K562 (cell line): ENCODE data around the gene FGF14. TPM values are rescaled to one million over a fixed set of nuclear protein-coding genes. Genes with fewer than 3 reads are reported as not detected.

Experiments used
- ATAC-seq: fragments of 200-7000 bp; cut with Tn5 transposase; 3 replicates; pipeline ENCODE4 v1.9.1; 2020; ENCODE audit warnings: moderate library complexity
- BruUV-seq: library from RNA; stranded (reverse); fragments of 400-500 nt; replicated peaks from 2 replicates; lab custom pipeline; 2021; lab: Mats Ljungman, UMichigan
- CTCF ChIA-PET: fragments of 300-600 bp; formaldehyde crosslinking; extraction: SDS; loops from one replicate; lab custom pipeline; 2021; ENCODE audit warnings: low intra/inter-chr PET ratio; lab: Yijun Ruan, JAX
- POLR2A ChIA-PET: fragments of 300-600, 350-650 bp; sonication (Branson Sonifier 250); formaldehyde crosslinking; extraction: SDS; loops from one replicate; lab custom pipeline; 2021; ENCODE audit warnings: antibody characterized with exemption, inconsistent platforms; lab: Yijun Ruan, JAX
- DNase-seq, 4 experiments: peaks; one replicate each; pipeline versions ENCODE4 v3.0.0 to v3.0.0-alpha.2; 2011 to 2018; ENCODE audit warnings: low spot score in 3 of 4, mixed read lengths in 3 of 4; ENCODE audit errors: extremely low read depth in 1 of 4
- FAIRE-seq: peaks from 2 replicates; lab custom pipeline; 2011; peaks lifted over from hg19 to GRCh38; lab: Jason Lieb, UNC
- H2AFZ ChIP-seq: 2 replicates; pipeline ENCODE4 v1.6.0; 2011; ENCODE audit warnings: low read depth, low read length, control low read depth, inconsistent platforms
- H3K27ac ChIP-seq: fragments of 200-600 bp; 3 replicates; pipeline ENCODE4 v1.8.0; 2011; ENCODE audit warnings: low read depth, mild to moderate bottlenecking, control low read depth, inconsistent platforms, low read length, moderate library complexity, mixed read lengths; ENCODE audit errors: extremely low read depth
- H3K27me3 ChIP-seq, 2 experiments: fragments of 300-600 bp in 1 of 2; 2 replicates in 1 of 2; 3 replicates in 1 of 2; pipeline versions ENCODE4 v1.6.0 to v1.8.0; 2011; ENCODE audit warnings: inconsistent platforms in 2 of 2, low read length in 2 of 2, mild to moderate bottlenecking in 1 of 2, mixed read lengths in 1 of 2, moderate library complexity in 1 of 2; ENCODE audit not compliant: control insufficient read depth in 2 of 2, insufficient read depth in 2 of 2
- H3K36me3 ChIP-seq: fragments of 300-600 bp; 3 replicates; pipeline ENCODE4 v1.8.0; 2011; ENCODE audit warnings: mild to moderate bottlenecking, low read length, inconsistent platforms; ENCODE audit not compliant: control insufficient read depth, insufficient read depth
- H3K4me1 ChIP-seq, 2 experiments: fragments of 200-600 bp in 1 of 2; replicated peaks in 1 of 2; 2 replicates in 1 of 2; 3 replicates in 1 of 2; pipeline versions ENCODE4 v1.5.1 to v1.8.0; 2011; ENCODE audit warnings: inconsistent platforms in 2 of 2, low read length in 2 of 2, mild to moderate bottlenecking in 1 of 2, mixed read lengths in 1 of 2, moderate library complexity in 1 of 2; ENCODE audit not compliant: control insufficient read depth in 2 of 2, insufficient read depth in 2 of 2
- H3K4me2 ChIP-seq: 2 replicates; pipeline ENCODE4 v1.6.1; 2011; ENCODE audit warnings: low read length, control low read depth, inconsistent platforms, mixed read lengths; ENCODE audit not compliant: insufficient read depth
- H3K4me3 ChIP-seq: fragments of 200-600 bp; sonication (generic), shearing (Covaris generic); 2 replicates; pipeline ENCODE4 v1.5.1; 2016; ENCODE audit warnings: control low read depth, inconsistent platforms
- H3K79me2 ChIP-seq: fragments of 200-600 bp; 3 replicates; pipeline ENCODE4 v1.8.0; 2011; ENCODE audit warnings: low read length, inconsistent platforms; ENCODE audit not compliant: control insufficient read depth, insufficient read depth
- H3K9ac ChIP-seq, 2 experiments: 2 replicates each; pipeline versions ENCODE4 v1.6.0 to v1.6.1; 2011; ENCODE audit warnings: low read depth in 2 of 2, low read length in 2 of 2, control low read depth in 1 of 2, inconsistent platforms in 1 of 2, mild to moderate bottlenecking in 1 of 2, mixed read lengths in 1 of 2; ENCODE audit not compliant: insufficient read depth in 1 of 2
- H3K9me1 ChIP-seq: one replicate; pipeline ENCODE4 v1.6.0; 2011; ENCODE audit warnings: inconsistent platforms, mild to moderate bottlenecking, low read length, moderate library complexity; ENCODE audit not compliant: control insufficient read depth, insufficient read depth
- H3K9me3 ChIP-seq: replicated peaks from 2 replicates; pipeline ENCODE4 v1.5.1; 2011; ENCODE audit warnings: low read depth, low read length, inconsistent platforms; ENCODE audit not compliant: control insufficient read depth, insufficient read depth
- H4K20me1 ChIP-seq: replicated peaks from 2 replicates; pipeline ENCODE4 v1.6.1; 2011; ENCODE audit warnings: low read length, inconsistent platforms, mixed read lengths; ENCODE audit not compliant: control insufficient read depth, insufficient read depth
- ARHGAP35 ChIP-seq: fragments of 450-650 bp; IDR thresholded peaks from 2 replicates; pipeline ENCODE4 v1.6.1; 2018; ENCODE audit not compliant: partially characterized antibody
- CBX5 ChIP-seq: IDR thresholded peaks from 2 replicates; pipeline ENCODE4 v1.6.1; 2014; ENCODE audit warnings: low read depth, borderline replicate concordance
- CLOCK ChIP-seq: fragments of 250-450 bp; sonication (Bioruptor Pico); IDR thresholded peaks from 2 replicates; pipeline ENCODE4 v1.4.0; 2020; ENCODE audit warnings: mild to moderate bottlenecking, moderate library complexity, borderline replicate concordance
- COPS2 ChIP-seq: fragments of 450-650 bp; conservative IDR thresholded peaks from 2 replicates; pipeline ENCODE4 v1.6.1; 2016; ENCODE audit warnings: mild to moderate bottlenecking, moderate library complexity
- DNMT1 ChIP-seq: fragments of 450-650 bp; IDR thresholded peaks from 2 replicates; pipeline ENCODE4 v1.6.1; 2016; ENCODE audit warnings: antibody characterized with exemption, mild to moderate bottlenecking
- EHMT2 ChIP-seq: fragments of 450-650 bp; IDR thresholded peaks from 2 replicates; pipeline ENCODE4 v1.6.1; 2018; ENCODE audit warnings: antibody characterized with exemption
- ESRRB ChIP-seq: fragments of 250-450 bp; sonication (Bioruptor Pico); IDR thresholded peaks from 2 replicates; pipeline ENCODE4 v1.5.0; 2020; ENCODE audit warnings: mild to moderate bottlenecking, moderate library complexity, borderline replicate concordance
- GABPB1 ChIP-seq: sonication (generic); formaldehyde crosslinking; IDR thresholded peaks from 2 replicates; pipeline ENCODE4 v1.8.0; 2022; ENCODE audit warnings: mild to moderate bottlenecking, missing genetic modification reagents
- GTF2F1 ChIP-seq: IDR thresholded peaks from 2 replicates; pipeline ENCODE4 v1.6.1; 2011; ENCODE audit warnings: low read depth, low read length, improper control_type of control experiment
- KLF13 ChIP-seq: fragments of 450-650 bp; IDR thresholded peaks from 2 replicates; pipeline ENCODE4 v1.6.1; 2016; ENCODE audit warnings: missing genetic modification characterization, low read depth, mild to moderate bottlenecking, missing compliant biosample characterization, moderate library complexity, borderline replicate concordance
- RBFOX2 ChIP-seq: fragments of 200-400 bp; formaldehyde crosslinking; IDR thresholded peaks from 2 replicates; pipeline ENCODE4 v1.6.1; 2017; ENCODE audit warnings: low read depth, mild to moderate bottlenecking, low read length, moderate library complexity
- RFX7 ChIP-seq: fragments of 250-450 bp; sonication (Bioruptor Pico); IDR thresholded peaks from 2 replicates; pipeline ENCODE4 v1.5.1; 2021; ENCODE audit warnings: mild to moderate bottlenecking
- SAFB2 ChIP-seq: fragments of 200-400 bp; formaldehyde crosslinking; IDR thresholded peaks from 2 replicates; pipeline ENCODE4 v1.6.1; 2018; ENCODE audit warnings: borderline replicate concordance, low read length, low read depth, moderate library complexity; ENCODE audit not compliant: severe bottlenecking
- SNIP1 ChIP-seq: fragments of 450-650 bp; IDR thresholded peaks from 2 replicates; pipeline ENCODE4 v1.7.1; 2017; ENCODE audit warnings: low read depth, mild to moderate bottlenecking
- SP1 ChIP-seq: sonication (generic); formaldehyde crosslinking; IDR thresholded peaks from 2 replicates; pipeline ENCODE4 v1.8.1; 2022; ENCODE audit warnings: mild to moderate bottlenecking, missing genetic modification reagents
- ZBTB7A ChIP-seq: IDR thresholded peaks from 2 replicates; pipeline ENCODE4 v1.6.1; 2011; ENCODE audit warnings: low read depth, mild to moderate bottlenecking, low read length, moderate library complexity, borderline replicate concordance; ENCODE audit not compliant: control insufficient read depth
- ZKSCAN1 ChIP-seq: fragments of 150-350 bp; IDR thresholded peaks from 2 replicates; pipeline ENCODE4 v1.6.1; 2016; ENCODE audit warnings: low read depth, low read length
- ZNF121 ChIP-seq: sonication (generic); formaldehyde crosslinking; conservative IDR thresholded peaks from 2 replicates; pipeline ENCODE4 v1.8.0; 2022; ENCODE audit warnings: missing genetic modification reagents
- ZNF707 ChIP-seq: fragments of 250-450 bp; sonication (Bioruptor Pico); conservative IDR thresholded peaks from 2 replicates; pipeline ENCODE4 v1.8.0; 2022; ENCODE audit warnings: inconsistent platforms, mild to moderate bottlenecking, moderate library complexity
- in situ Hi-C: fragments of 300-500 bp; cut with MboI; formaldehyde crosslinking; loops from 4 replicates; pipeline ENCODE4 v1.15.0; 2018; ENCODE audit warnings: inconsistent platforms, mixed read lengths
- intact Hi-C: fragments of 100-400 bp; cut with micrococcal nuclease; formaldehyde crosslinking; loops from 2 replicates; pipeline ENCODE4 v1.14.2; 2022
- polyA plus RNA-seq, 8 experiments: library from polyadenylated mRNA; depleted of rRNA in 4 of 8; stranded (reverse) in 5 of 8; unstranded in 3 of 8; fragments of >200 nt; fragmentation: Nextera tagmentation in 2 of 8; fragmentation: Illumina TruSeq in 1 of 8; extraction: Ambion mirVana in 2 of 8; extraction: Trizol in 1 of 8; gene quantifications; 2 replicates each; pipeline versions ENCODE4 v1.2.1 to v1.2.3, GENCODE V29; 2011 to 2014; ENCODE audit warnings: inconsistent platforms in 1 of 8, missing spikeins in 1 of 8
- total RNA-seq, 7 experiments: library from RNA; depleted of rRNA in 6 of 7; stranded (reverse); fragments of >200 nt in 6 of 7; fragmentation: Illumina TruSeq in 2 of 7; extraction: Trizol in 2 of 7; gene quantifications; 2 replicates each; pipeline versions ENCODE4 v1.2.1 to v1.2.3, GENCODE V29; 2011 to 2021; ENCODE audit warnings: low replicate concordance in 1 of 7
- TF ChIP-seq, protein P1 (sequence below): fragments of 250-450 bp; sonication (Bioruptor Pico); IDR thresholded peaks from 2 replicates; pipeline ENCODE4 v1.8.0; 2022; ENCODE audit warnings: inconsistent platforms

Gene FGF14
- total and polyA plus RNA-seq, 9 of the 15 experiments (the other 6 are each of a cell fraction or from before 2014, with no cell fraction given), result not detected

DNA sequence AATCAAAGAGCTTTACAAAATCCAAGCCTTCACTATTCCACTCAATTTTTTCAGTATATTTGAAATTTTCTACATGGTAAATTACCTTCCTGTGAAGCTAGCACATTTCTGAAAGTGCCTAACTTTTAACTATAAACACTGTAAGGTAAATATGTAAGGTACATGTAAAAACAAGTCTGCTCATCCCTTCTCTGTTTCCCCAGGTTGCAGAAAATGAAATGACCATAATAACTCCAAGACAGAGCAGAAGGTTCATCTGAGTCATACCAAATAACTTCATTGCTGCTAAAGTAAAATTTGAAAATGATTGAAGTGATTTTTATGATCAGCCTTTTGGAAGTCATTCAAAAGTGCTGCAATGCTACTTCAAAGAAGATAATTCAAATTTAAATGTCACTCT, 28.6 kb downstream of the FGF14 start:
- DNase-seq (no peak), ATAC-seq (no peak), FAIRE-seq (no peak)
- H3K9me3 ChIP-seq, result no peaks in the 10 kb centered on the region
- no peak overlapping the region for H2AFZ ChIP-seq
- no peak overlapping the region for H3K9ac ChIP-seq
- 0 out of 5 replicates have a peak, but pooled peaks cover 0 to 4% of the 10 kb centered on the region in 2 experiments for H3K4me1 ChIP-seq
- in situ Hi-C loops (no loop called here), intact Hi-C loops (no loop called here)
- no peak for TF ChIP-seq COPS2
- no peak for TF ChIP-seq ZNF707 (CRISPR knock-in tag)
- TF ChIP-seq ZKSCAN1, result no peak
- TF ChIP-seq, protein P1, sequence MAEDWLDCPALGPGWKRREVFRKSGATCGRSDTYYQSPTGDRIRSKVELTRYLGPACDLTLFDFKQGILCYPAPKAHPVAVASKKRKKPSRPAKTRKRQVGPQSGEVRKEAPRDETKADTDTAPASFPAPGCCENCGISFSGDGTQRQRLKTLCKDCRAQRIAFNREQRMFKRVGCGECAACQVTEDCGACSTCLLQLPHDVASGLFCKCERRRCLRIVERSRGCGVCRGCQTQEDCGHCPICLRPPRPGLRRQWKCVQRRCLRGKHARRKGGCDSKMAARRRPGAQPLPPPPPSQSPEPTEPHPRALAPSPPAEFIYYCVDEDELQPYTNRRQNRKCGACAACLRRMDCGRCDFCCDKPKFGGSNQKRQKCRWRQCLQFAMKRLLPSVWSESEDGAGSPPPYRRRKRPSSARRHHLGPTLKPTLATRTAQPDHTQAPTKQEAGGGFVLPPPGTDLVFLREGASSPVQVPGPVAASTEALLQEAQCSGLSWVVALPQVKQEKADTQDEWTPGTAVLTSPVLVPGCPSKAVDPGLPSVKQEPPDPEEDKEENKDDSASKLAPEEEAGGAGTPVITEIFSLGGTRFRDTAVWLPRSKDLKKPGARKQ (CRISPR knock-in tag), result no peak
- no peak for TF ChIP-seq KLF13 (tag)
- TF ChIP-seq SP1 (CRISPR knock-in tag), result no peak
- no peak for TF ChIP-seq RFX7 (CRISPR knock-in tag)
- TF ChIP-seq CLOCK, result no peak
- TF ChIP-seq ZNF121 (CRISPR knock-in tag), result no peak
- no peak for TF ChIP-seq DNMT1
- no peak for TF ChIP-seq GABPB1 (CRISPR knock-in tag)
- no peak for TF ChIP-seq ESRRB (CRISPR knock-in tag)
- no peak for TF ChIP-seq ARHGAP35
- no peak for TF ChIP-seq GTF2F1
- TF ChIP-seq ZBTB7A, result no peak
- TF ChIP-seq RBFOX2, result no peak
- TF ChIP-seq EHMT2, result no peak
- TF ChIP-seq SNIP1, result no peak
- no peak for TF ChIP-seq CBX5
- no peak for TF ChIP-seq SAFB2
- no peaks in the 10 kb centered on the region for H4K20me1 ChIP-seq
- POLR2A ChIA-PET, result no interaction called here
- CTCF ChIA-PET, result no interaction called here
- BruUV-seq, result no TSS peak
- H3K36me3 ChIP-seq, result no peaks in the 10 kb centered on the region
- no peaks in the 10 kb centered on the region for H3K79me2 ChIP-seq
- H3K27ac ChIP-seq, result no peak overlapping the region
- H3K4me3 ChIP-seq, result no peak overlapping the region
- H3K27me3 ChIP-seq, result no peaks in the 10 kb centered on the region
- no peak overlapping the region for H3K4me2 ChIP-seq
- no peaks in the 10 kb centered on the region for H3K9me1 ChIP-seq
